Fibroblast of lung (primary cell): ENCODE measurements around the gene ITGB7. TPM values are rescaled to one million over a fixed set of nuclear protein-coding genes. Genes with fewer than 3 reads are reported as not detected.

Source experiments
- DNase-seq, 2 donors: peaks; one replicate each; pipeline versions ENCODE4 v3.0.0 to v3.0.0-alpha.2; 2010; ENCODE audit warnings: low read depth in 2 of 2
- H2AFZ ChIP-seq: 2 replicates; pipeline ENCODE4 v1.5.1; 2012; ENCODE audit warnings: low read length, control low read depth, inconsistent platforms
- H3K27ac ChIP-seq: 2 replicates; pipeline ENCODE4 v1.5.1; 2011; ENCODE audit warnings: low read length, control low read depth; ENCODE audit not compliant: insufficient read depth
- H3K27me3 ChIP-seq: 2 replicates; pipeline ENCODE4 v1.5.1; 2011; ENCODE audit warnings: mild to moderate bottlenecking, low read length; ENCODE audit not compliant: control insufficient read depth, insufficient read depth
- H3K36me3 ChIP-seq: 2 replicates; pipeline ENCODE4 v1.5.1; 2011; ENCODE audit warnings: low read length; ENCODE audit not compliant: control insufficient read depth, insufficient read depth
- H3K4me1 ChIP-seq: 2 replicates; pipeline ENCODE4 v1.5.1; 2011; ENCODE audit warnings: low read length; ENCODE audit not compliant: control insufficient read depth, insufficient read depth; ENCODE audit errors: extremely low read depth
- H3K4me2 ChIP-seq: 2 replicates; pipeline ENCODE4 v1.5.1; 2011; ENCODE audit warnings: low read length, control low read depth; ENCODE audit not compliant: insufficient read depth; ENCODE audit errors: extremely low read depth
- H3K4me3 ChIP-seq, 4 experiments: fragments of 200-600 bp in 1 of 4; sonication (generic) in 1 of 4; replicated peaks in 1 of 4; 2 replicates each; pipeline ENCODE4 v1.5.1; 2011 to 2016; ENCODE audit warnings: low read length in 4 of 4, low read depth in 3 of 4, mild to moderate bottlenecking in 3 of 4, control low read depth in 2 of 4, inconsistent platforms in 1 of 4, mixed read lengths in 1 of 4; ENCODE audit not compliant: insufficient read depth in 1 of 4; ENCODE audit errors: control extremely low read depth in 1 of 4
- H3K79me2 ChIP-seq: 2 replicates; pipeline ENCODE4 v1.5.1; 2012; ENCODE audit warnings: mild to moderate bottlenecking, low read length, inconsistent platforms; ENCODE audit not compliant: control insufficient read depth, insufficient read depth
- H3K9ac ChIP-seq: 2 replicates; pipeline ENCODE4 v1.5.1; 2011; ENCODE audit warnings: mild to moderate bottlenecking, low read length, control low read depth; ENCODE audit not compliant: insufficient read depth
- H3K9me3 ChIP-seq: 2 replicates; pipeline ENCODE4 v1.5.1; 2012; ENCODE audit warnings: low read depth, low read length; ENCODE audit not compliant: control insufficient read depth, insufficient read depth
- H4K20me1 ChIP-seq: 2 replicates; pipeline ENCODE4 v1.5.1; 2011; ENCODE audit warnings: low read length; ENCODE audit not compliant: control insufficient read depth, insufficient read depth; ENCODE audit errors: extremely low read depth
- EZH2 ChIP-seq: IDR thresholded peaks from 2 replicates; pipeline ENCODE4 v1.5.1; 2012; ENCODE audit warnings: low read length, control low read depth, mild to moderate bottlenecking; ENCODE audit errors: missing control alignments
- polyA plus RNA-seq, 2 donors: library from polyadenylated mRNA; depleted of rRNA in 1 of 2; stranded (reverse) in 1 of 2; unstranded in 1 of 2; fragments of >200 nt; gene quantifications; 2 replicates each; pipeline ENCODE4 v1.2.1, GENCODE V29; 2011 to 2012; ENCODE audit warnings: missing spikeins in 1 of 2
- total RNA-seq: library from RNA; depleted of rRNA; stranded (reverse); fragments of >200 nt; gene quantifications from 2 replicates; pipeline ENCODE4 v1.2.1, GENCODE V29; 2014
- TF ChIP-seq, protein P1 (sequence below), 2 donors: IDR thresholded peaks in 1 of 2; conservative IDR thresholded peaks in 1 of 2; 1 replicate in 1 of 2; 2 replicates in 1 of 2; pipeline ENCODE4 v1.5.1; 2011 to 2012; ENCODE audit warnings: low read length in 2 of 2, control low read depth in 1 of 2, inconsistent platforms in 1 of 2, low read depth in 1 of 2, mild to moderate bottlenecking in 1 of 2

ITGB7 gene
- total and polyA plus RNA-seq, 2 donors (not counting 1 experiment from before 2014, with no cell fraction given), result 0.20 to 0.50 TPM

- TF ChIP-seq, protein P1, sequence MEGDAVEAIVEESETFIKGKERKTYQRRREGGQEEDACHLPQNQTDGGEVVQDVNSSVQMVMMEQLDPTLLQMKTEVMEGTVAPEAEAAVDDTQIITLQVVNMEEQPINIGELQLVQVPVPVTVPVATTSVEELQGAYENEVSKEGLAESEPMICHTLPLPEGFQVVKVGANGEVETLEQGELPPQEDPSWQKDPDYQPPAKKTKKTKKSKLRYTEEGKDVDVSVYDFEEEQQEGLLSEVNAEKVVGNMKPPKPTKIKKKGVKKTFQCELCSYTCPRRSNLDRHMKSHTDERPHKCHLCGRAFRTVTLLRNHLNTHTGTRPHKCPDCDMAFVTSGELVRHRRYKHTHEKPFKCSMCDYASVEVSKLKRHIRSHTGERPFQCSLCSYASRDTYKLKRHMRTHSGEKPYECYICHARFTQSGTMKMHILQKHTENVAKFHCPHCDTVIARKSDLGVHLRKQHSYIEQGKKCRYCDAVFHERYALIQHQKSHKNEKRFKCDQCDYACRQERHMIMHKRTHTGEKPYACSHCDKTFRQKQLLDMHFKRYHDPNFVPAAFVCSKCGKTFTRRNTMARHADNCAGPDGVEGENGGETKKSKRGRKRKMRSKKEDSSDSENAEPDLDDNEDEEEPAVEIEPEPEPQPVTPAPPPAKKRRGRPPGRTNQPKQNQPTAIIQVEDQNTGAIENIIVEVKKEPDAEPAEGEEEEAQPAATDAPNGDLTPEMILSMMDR (conservative IDR thresholded peaks at IDR 0.05 in 1 of 2, IDR thresholded peaks at IDR 0.05 in 1 of 2; ENCODE audit: low read depth in 1 of 2, low read length in 2 of 2), result no peak
- TF ChIP-seq EZH2, result no peak
- Histone ChIP-seq H4K20me1 (no peaks in the 10 kb centered on the region), H3K79me2 (no peaks in the 10 kb centered on the region), H3K4me1 (peaks cover 19% of the 10 kb centered on the region), H3K27ac (no peak overlapping the region), H3K9ac (no peak overlapping the region), H3K4me3 (peak overlapping the region in 1 of 4 experiments; percentile 91), H3K9me3 (no peaks in the 10 kb centered on the region), H3K27me3 (no peaks in the 10 kb centered on the region), H3K4me2 (peak overlapping the region; percentile 69), H3K36me3 (peaks cover 3% of the 10 kb centered on the region), H2AFZ (no peak overlapping the region)
- no peak for DNase-seq
Measured at GRCh38 chr12:53230108-53230845, 23.2 kb upstream of the ITGB7 start.

GRCh38 chr12:53229454-53229853, 22.4 kb upstream of the ITGB7 start:
- peaks cover 3% of the 10 kb centered on the region for H3K36me3 ChIP-seq
- DNase-seq, result no peak
- no peak overlapping the region for H3K27ac ChIP-seq
- TF ChIP-seq, protein P1 (conservative IDR thresholded peaks at IDR 0.05 in 1 of 2, IDR thresholded peaks at IDR 0.05 in 1 of 2; ENCODE audit: low read depth in 1 of 2, low read length in 2 of 2), result no peak
- TF ChIP-seq EZH2, result no peak
- no peak overlapping the region for H2AFZ ChIP-seq
- H3K9ac ChIP-seq, result no peak overlapping the region
- peak overlapping the region in 1 of 4 experiments; percentile 39 for H3K4me3 ChIP-seq
- H3K4me1 ChIP-seq, result peaks cover 21% of the 10 kb centered on the region
- no peaks in the 10 kb centered on the region for H3K79me2 ChIP-seq
- H3K9me3 ChIP-seq, result no peaks in the 10 kb centered on the region
- no peaks in the 10 kb centered on the region for H3K27me3 ChIP-seq
- no peaks in the 10 kb centered on the region for H4K20me1 ChIP-seq
- no peak overlapping the region for H3K4me2 ChIP-seq

- Histone ChIP-seq H3K9me3 (no peaks in the 10 kb centered on the region), H3K4me3 (no peak overlapping the region), H3K4me1 (peaks cover 21% of the 10 kb centered on the region), H4K20me1 (no peaks in the 10 kb centered on the region), H3K9ac (no peak overlapping the region), H3K27ac (no peak overlapping the region), H3K4me2 (no peak overlapping the region), H2AFZ (no peak overlapping the region), H3K36me3 (peaks cover 3% of the 10 kb centered on the region), H3K27me3 (no peaks in the 10 kb centered on the region), H3K79me2 (no peaks in the 10 kb centered on the region)
- no peak for DNase-seq
- no peak for TF ChIP-seq EZH2
- TF ChIP-seq, protein P1 (conservative IDR thresholded peaks at IDR 0.05 in 1 of 2, IDR thresholded peaks at IDR 0.05 in 1 of 2; ENCODE audit: low read depth in 1 of 2, low read length in 2 of 2), result no peak
Measured at GRCh38 chr12:53227836-53228235, 20.8 kb upstream of the ITGB7 start.
